Stimulated activated CD8-positive, alpha-beta memory T cell treated with anti-CD3 and anti-CD28 coated beads, Interleukin-7, amount 100 ng/mL, for 48 hours (primary cell): ENCODE data around the gene KAT6B.

ENCODE experiments used
- DNase-seq, 2 donors: peaks; one replicate each; pipeline ENCODE4 v3.0.0-alpha.2; 2020; ENCODE audit warnings: low read depth in 1 of 2; ENCODE audit errors: extremely low read depth in 1 of 2

The KAT6B gene

DNA sequence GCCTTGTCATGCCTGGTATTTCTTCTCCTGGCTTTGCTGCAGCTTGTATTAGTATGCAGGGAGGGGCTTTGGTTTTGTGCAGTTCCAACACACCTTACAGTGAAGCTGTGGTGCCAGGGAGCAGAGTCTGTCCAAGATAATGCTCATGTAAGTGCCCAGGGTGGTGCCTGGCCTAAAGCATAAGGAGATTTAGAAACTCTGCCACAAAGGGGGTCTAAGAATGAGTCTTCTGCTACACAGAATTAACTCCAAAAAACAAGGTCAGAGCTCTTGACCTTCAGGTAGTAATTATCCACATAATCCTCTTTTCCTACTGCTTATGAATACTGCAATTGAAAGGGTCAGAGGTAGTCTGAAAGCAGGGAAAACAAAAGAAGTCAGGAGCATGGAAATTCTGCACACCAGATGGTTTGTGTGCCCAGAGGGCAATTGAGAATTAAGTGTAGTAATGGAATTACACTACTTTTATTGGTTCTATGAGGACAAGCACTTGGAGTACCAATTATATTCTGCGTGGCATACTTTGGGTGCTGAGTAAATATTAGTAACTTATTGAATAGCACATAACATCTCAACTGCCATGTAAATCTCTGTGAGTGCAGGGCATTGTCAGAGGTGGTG, 121.5 kb downstream of the KAT6B start:
- no peak for DNase-seq

DNA sequence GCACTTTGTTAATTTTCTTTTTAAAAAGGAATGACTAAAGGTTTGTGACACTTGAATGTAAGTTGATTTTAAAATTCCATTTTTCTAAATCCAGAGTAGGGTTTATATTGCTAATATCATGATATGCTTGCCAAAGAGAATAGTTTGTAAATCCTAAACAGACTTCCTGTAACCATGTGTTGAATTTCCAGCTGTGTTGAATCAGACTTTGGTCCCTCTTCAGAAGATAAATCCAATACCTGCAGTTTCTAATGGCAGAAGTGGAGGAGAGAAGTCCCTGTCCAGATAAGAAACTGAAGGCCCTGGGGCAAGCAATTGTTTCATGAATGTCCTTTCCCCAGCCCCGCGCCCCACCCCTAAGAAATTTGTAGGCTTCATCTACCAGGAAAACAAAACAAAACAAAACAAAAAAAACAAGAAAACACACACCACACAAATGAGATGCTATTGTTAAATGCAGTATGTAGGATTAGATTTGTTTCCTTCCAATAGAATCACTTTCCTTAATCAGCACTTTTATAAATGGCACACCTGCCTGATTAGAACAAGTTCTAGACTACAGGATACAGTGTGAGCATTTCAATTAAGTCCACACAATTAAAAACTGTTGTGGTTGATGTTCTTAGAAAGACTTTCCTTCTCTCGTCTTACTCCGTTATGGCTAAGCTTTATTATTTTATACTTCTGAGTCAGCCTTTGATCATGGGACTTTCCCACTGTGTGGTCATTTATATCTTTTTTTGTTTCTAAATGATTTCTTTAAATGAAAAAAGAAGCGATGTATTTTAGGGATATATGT, 122.8 kb downstream of the KAT6B start:
- no peak for DNase-seq

DNA sequence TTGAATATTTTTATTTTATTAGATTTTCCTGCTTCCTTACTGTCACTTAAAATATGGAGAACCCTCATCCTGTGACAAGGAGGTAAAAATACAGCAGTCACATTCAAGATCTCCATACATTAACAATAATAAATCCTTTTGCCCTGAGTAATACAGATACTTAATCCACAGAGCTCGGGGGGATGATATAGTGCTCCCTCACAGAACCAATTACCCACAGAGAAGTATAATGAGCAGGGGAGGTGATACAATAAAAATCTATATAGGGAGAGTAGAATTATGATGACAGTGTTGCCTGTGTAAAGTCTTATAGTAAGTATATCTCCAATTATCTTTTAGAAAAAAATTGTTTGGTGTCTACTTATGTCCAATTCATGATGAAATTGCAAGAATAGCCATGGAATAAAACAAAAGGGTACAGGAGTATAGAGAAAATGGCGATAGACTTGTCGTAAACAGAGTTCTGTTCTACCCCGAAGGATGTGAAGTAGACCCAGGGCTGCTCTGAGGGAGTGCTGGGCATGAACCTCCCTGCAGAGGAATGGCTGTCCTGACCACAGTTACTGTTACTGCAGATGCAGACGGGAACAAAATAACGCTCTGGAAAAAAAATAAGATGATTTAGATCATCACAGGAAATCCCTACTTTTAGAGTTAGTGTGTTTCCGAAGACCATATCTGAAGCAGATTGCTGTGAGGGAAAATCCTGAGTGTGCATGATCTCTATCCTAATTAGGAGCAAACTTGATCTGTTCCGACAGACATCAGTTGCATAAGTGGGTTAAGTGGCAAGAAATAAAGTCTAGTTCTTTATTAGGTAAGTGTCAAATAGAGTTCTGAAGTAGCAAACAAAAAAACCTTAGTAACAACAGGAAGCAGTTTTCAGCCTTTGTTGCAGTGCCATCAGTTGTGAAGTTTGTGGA, 123.7 kb downstream of the KAT6B start:
- DNase-seq = no peak

DNA sequence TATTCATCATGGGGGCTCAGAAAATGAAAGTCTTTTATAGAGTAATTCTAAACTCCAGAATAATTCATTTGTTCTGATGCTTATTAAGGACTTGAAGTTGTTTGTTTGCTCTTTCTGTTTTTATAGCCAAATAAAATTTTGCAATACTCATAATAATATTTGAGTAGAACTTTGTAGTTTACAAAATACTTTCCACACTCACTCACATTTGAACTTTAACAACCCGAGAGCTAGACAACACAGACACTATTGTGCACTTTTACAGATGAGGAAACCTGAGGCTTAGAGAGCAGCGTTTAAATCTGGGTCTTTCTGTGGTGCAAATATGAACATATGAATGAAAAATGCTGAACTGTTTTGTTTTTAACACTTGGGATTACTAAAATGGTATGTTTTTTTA, 126.8 kb downstream of the KAT6B start:
- DNase-seq = no peak

DNA sequence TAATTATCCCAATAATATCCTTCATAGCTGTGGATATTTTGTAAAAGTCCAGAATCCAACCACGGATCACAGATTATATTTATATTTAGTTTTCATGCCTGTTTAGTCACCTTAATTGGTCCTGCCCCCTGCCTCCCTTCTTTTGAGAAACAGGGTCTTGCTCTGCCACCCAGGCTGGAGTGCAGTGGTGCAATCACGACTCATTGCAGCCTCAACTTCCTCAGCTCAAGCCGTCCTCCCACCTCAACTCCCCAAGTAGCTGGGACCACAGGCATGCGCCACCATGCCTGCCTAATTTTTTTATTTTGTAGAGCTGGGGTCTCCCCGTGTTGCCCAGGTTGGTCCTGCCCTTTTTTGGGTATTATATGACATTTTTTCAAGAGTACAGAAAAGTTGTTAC, 129.4 kb downstream of the KAT6B start:
- DNase-seq = no peak

GRCh38 chr10:74956555-74957111, 130.2 kb downstream of the KAT6B start:
- DNase-seq = no peak

DNA sequence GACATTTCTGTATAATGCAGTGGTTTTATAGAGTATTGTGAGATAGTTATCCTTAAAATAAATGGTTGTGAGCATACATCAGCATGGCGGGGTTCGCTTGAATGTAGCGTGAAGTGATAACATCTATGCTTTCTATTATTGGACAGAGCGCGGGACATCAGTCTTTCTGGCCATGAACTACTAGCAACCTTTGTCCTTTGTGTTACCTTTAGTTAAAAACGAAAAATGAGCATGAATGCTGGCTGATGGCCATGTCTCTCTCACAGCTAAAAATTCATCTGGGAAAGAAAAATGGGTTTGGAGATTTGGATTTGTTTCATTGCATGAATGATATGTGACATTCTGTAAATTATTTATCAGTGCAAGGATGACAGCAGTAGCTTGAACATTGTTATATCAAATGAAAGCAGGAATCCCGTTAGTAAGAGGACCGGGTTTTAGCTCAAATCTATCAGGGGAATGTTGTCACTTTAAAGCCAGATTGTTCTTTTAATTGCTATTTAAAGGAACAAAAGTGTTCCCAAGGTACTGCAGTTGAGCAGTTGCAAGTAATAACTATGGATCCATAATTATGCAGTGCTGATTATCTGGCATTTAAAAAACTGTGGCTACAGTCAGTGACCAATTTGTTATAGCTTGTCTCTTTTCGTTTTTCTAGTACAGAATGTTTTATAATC, 131.0 kb downstream of the KAT6B start:
- DNase-seq = no peak

DNA sequence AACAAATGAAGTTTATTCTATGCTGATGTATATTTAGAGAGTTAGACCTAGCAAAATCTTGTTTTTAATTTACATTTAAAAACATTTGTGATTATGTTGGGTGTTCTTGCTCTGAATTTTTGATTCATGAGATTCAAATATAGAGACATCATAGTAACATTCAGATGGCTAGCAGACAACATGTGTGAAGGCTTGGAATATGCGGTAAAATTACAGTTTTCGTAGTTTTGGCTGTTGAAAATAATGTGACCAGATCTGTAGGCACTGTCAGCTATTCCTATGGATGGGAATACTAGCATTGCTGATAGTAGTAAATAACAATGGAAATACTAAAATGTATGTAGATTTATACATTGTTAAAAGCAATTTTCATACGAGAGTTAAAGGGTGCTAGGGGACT, 131.9 kb downstream of the KAT6B start:
- no peak for DNase-seq

DNA sequence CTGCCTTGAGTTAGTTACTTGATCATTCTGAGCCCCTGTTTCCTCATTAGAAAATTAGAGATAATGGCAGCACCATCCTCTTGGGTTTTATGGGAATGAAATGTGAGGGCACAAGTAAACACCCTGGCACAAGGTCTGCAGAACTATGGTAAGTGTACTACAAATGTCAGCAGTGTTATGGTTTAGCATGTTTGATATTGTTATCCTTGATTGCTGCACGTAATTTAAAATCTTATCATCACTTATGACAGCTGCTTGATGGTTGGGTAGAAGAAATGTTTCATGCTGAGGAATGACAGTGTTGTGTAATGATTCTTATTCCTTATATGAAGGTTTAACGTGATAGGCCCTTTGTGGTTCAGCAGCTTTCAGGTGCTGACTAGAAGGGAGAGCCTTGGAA, 134.3 kb downstream of the KAT6B start:
- no peak for DNase-seq

DNA sequence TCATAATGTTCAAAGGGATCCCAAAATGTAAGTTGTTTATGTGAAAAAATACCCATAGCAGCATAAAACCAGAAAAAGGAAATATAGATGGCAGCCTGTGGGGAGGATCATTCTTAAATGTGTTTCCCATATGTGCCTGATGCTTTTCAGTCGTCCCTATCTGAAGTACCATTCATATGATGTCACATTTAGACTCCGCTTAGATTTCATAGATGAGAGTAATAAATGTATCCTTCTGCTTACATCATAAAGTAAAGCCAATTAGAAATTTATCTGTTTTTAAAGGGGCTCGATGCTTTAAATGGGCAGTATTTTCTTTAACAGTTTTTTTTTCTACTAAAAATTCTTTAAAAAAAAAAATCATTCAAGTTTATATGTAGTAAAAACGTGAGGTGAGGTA, 136.1 kb downstream of the KAT6B start:
- no peak for DNase-seq

- DNase-seq = no peak
Observed at GRCh38 chr10:74963549-74963948, 137.1 kb downstream of the KAT6B start.

- no peak for DNase-seq
Observed at GRCh38 chr10:74967911-74968666, 141.7 kb downstream of the KAT6B start.

DNA sequence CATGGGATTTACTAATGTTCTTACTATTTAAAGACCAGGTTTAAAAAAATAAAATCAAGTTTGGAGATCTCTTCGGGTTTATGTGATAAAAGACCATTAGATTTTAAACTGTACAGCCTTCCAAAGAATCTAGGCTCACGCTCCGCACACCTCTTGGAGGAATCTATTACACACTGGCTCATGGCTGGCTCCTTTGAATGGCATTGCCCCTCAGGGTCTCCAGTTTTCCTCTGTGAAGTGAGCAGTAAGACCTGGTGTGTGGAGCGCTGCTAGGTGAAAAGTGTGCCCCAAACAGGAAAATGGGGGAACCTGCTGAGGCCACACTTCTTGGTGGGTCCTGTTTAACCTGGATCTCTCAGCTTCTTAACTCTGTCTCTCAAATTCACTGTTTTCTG, 142.3 kb downstream of the KAT6B start:
- no peak for DNase-seq

DNA sequence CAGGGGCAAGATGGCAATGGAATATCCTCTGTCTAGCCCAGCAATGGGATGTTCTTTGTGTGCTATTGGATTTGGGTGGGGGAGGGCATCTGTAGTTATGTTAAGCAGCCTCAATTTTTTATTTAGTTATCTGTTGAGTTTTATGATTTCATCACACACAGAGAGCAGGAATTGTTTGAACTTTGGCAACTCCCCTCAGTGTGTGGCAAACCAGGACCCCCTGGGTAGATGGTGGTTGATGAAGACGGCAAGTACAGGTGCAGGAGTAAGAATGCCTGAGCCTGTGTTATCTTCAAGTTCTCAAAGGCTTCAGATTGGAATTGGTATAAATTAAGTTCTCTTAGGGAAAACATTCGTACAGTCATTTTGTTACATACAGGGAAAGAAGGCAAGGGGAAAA, 142.7 kb downstream of the KAT6B start:
- DNase-seq = no peak

- DNase-seq = no peak
Observed at GRCh38 chr10:74969530-74969929, 143.1 kb downstream of the KAT6B start.

- no peak for DNase-seq
Observed at GRCh38 chr10:74973741-74974392, 147.5 kb downstream of the KAT6B start.

GRCh38 chr10:74975758-74976157, 149.4 kb downstream of the KAT6B start:
- no peak for DNase-seq

DNA sequence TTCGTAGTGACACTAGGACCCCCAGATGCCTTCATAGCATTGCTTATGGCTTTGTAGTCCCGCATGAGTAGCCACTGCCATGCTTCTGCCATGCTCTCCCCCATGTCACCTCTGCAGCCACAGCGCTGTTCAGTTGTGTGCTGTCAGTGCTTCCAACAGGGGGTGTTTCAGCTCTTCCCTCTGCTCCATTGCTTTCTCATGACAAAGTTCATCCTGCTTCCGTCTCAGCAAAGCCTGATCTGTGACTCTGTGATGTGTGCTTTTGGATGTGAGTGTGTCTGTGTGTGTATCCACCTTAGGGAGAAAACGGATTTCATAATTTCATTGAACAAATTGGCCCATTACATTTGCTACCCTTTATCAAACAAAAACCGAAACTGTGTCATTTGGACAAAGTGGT, 150.2 kb downstream of the KAT6B start:
- DNase-seq = no peak

DNA sequence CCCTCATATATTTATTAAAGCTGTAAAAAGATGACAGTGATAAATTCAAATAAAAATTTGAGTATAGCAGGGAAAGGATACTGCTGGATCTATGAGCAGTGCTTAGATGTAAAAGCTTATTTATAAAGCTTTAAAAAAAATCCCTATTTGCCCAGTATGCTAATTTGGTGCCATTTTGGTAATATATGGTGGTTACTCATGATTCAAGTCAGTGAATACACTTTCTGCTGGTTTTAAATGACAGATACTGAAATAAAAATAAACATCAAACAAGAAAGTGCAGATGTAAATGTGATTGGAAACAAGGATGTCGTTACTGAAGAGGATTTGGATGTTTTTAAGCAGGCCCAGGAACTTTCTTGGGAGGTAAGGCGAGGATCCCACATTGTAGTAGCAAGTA, 150.7 kb downstream of the KAT6B start:
- DNase-seq = no peak
